Limb (tissue), 2 donors: ENCODE measurements around the gene SUMF2.
"Not testable (repeated sequence)": the region's sequence is repeated elsewhere in the genome, so short reads cannot be mapped to it uniquely, and the experiment has no call there.

ENCODE experiments used
- DNase-seq, 2 donors: peaks; one replicate each; pipeline ENCODE4 v3.0.0-alpha.2; 2016; ENCODE audit errors: extremely low spot score in 2 of 2

The SUMF2 gene

DNA sequence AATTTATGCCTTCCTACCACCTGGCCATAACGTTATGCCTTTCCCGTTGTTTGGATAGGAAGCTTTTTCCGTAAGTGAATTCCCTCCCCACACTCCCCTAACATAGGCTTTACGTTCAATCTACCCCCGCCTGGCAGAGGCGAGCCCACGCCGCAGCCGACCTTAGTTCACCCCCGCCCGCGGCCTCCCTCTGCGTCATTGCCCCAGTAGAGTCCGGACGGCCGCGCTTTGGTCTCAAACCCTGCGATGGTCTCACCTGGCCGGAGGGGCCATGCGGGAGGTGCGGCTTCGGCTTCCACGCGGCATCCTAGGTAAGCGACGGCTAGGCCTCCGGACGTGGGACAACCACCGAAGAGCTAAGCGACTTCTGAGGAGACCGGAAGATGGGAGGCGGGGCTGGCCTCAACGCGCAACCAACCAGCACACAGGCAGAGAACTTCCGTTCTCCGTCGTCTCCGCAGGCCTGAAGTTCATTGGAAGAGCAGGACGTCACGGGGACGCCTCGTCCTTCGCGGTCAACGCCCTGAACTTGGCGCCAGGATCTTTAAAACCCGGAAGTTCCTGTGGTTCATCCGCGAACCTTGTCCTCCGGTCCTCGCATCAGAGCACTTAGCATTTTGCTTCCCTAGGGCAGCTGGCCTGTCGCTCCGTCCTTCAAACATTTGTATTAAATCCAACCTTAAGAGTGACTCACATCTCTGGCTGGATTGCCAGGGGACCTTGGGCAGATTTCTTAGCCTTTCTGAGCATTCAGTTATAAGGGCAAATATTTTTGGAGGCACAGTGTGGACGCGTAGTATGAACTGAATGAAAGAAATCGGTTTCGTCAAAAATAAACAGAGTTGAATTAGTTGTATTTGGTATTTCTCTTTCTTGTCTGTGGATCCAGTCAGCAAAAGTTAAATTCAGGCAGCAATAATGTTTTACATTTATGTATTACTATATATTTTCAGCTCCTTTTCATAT, 42.3 kb downstream of the SUMF2 start, which contains the start of gene CHCHD2:
Gene CHCHD2, minus strand, starts transcription at position 369 of the 966 bp plus-strand sequence. Its CDS starts 63 bp downstream, at position 306.
- peak; percentile 94 to 98 for DNase-seq

DNA sequence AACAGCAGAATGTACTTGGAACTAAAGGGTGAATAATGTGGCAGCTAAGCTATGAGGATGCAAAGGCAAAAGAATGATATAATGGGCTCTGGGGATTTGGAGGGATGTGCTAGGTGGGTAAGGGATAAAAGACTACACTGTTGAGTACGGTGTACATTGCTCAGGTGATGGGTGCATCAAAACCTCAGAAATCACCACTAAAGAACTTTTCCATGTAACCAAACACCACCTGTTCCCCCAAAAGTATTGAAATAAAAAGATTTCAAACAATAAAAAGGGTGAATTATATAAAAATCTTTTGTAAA, 43.8 kb downstream of the SUMF2 start:
- DNase-seq, result no peak

DNA sequence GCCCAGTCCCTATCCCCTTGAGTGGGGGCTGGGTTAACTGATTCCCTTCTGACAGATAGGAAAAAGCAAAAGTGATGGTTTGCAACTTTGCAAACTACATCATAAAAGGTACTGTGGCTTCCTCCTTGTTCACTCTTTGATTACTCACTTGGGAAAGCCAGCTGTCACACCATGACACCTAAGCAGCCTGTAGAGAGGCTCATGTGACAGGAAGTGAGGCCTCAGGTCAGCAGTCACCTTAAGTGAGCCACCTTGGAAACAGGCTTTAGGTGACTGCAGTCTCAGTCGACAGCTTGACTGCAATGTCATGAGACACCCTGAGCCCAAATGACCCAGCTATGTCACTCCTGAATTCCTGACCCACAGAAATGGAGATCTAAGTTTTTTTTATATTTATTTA, 46.5 kb downstream of the SUMF2 start:
- DNase-seq, result no peak

DNA sequence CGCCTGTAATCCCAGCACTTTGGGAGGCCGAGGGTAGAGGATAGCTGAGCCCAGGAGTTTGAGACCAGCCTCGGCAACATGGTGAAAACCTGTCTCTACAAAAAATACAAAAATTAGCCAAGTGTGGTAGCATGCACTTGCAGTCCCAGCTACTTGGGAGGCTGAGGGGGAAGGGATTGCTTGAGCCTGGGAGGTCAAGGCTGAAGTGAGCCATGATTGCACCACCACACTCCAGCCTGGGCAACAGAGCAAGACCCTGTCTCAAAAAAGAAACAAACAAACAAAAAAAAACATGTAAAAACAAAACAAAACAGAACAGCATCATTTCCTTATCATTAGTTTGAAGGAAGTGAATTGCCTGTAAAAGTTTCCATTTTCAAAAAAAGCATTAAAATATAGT, 48.2 kb downstream of the SUMF2 start:
- DNase-seq, result not testable (repeated sequence)

DNA sequence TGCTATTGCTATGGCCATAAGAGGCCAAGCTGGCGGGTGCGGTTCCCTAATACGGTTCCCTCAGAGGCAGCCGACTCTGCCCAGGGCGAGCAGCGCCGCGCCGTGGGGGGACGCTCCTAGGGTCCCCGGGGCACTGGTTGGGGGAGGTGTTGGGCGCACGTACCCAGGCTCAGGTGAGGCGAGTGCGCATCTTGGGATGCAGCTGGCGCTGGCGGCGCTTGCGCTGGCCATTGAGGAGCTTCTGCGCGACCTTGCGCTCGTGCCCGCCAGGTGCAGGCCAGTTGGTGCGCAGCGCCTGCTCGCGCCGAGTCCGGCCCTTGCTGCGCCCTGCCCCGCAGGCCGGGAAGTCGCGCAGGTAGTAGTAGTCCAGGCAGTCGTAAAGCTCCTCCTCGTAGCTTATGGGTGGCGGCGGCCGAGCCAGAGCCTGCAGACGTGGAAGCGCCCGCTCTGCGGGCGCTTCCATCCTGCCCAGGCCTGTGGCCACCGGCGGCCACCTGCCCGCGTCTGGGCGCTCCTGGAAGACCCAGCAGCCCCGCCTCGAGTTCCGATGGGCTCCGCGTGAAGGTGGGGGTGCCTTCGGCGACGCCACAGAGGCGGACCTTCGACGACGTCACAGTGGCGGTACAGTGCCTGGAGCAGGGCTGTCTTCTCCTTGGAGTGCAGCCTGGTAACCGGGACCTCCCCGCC, 51.9 kb downstream of the SUMF2 start, which contains the start of gene NUPR2:
Gene NUPR2, minus strand, starts transcription at position 566 of the 687 bp plus-strand sequence. Its CDS starts 103 bp downstream, at position 463.
- no peak for DNase-seq

DNA sequence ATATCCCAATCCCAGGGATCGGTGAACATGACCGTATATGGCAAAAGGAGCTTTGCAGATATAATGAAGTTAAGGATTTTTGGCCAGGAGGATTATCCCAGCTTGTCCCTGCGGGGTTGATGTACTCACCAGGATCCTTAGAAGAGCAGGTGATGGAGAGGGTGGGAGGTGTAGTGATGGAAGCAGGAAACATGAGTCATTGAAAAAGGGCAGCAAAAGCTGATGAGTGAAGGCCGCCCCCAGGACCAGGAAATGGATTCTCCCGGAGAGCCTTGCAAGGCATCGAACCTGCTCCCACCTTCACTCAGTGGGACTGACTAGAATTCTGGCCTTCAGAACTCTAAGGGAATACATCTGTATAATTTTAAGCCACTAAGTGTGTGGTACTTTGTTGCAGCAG, 57.4 kb downstream of the SUMF2 start:
- no peak for DNase-seq

DNA sequence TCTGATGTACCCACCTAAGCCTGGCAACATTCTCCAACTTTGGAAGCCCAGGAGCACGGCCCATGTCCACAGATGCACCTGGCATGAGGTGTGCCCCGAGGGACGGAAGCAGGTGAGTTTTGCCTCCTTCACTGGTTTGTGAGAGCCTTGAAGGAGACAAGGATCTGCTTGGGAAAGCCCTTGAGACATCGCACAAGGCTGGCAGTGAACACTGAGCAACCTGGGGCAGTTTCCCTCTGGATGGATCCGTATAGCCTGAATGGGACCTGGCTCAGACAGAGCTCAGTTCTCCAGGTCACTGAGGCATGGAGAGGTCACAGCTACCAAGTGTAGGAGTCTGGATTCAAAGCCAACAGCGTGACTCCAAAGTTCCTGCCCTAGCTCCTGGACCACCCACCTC, 60.9 kb downstream of the SUMF2 start:
- no peak for DNase-seq

DNA sequence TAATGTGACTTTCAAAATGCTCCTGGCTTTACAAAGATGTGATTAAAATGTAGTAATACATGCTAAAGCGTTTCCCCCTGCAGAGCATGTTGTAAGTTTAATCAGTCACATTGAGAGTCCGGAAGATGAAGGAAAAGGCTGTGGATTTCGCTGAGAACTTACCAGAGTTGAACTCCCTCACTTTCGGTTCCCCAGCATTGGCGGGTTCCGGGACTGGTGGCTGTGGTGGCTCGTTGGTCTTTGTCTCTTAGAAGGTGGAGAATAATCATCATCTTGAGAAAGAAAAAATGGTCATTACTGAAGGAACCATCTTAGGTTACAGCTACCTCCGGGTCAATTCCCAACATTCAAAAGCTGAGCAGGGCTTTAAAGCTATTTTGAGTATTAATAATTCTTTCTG, 61.7 kb downstream of the SUMF2 start:
- DNase-seq, result no peak

DNA sequence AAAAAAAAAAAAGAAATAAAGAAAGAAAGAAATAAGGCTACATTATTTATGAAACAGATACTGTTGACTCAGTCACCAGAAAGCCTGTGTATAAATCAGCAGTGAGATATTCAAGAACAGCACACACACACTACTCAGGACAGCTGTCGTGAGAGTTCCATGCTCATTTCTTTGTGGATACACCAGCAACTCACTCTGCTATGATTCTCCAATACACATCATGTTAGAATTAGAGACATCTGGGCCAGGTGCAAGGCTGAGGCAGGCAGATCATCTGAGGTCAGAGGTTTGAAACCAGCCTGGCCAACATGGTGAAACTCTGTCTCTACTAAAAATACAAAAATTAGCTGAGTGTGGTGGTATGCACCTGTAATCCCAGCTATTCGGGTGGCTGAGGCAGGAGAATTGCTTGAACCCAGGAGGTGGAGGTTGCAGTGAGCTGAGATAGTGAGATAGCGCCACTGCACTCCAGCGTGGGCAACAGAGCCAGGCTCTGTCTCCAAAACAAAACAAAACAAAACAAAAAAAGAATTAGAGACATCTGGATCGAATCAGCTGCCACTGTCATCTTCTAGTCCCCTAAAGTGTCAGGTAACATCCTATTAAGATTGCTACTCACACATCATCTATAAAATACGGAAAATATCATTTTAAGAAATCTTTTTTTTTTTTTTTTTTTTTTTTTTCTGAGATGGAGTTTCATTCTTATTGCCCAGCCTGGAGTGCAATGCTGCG, 63.3 kb downstream of the SUMF2 start:
- no peak for DNase-seq
